SIG-M5 (cell line): Measurements from ENCODE around the gene MS4A1.
"Not testable (repeated sequence)": the region's sequence is repeated elsewhere in the genome, so short reads cannot be mapped to it uniquely, and the experiment has no call there.

Experiments used
- DNase-seq: peaks from one replicate; lab custom pipeline; 2025; lab: John Stamatoyannopoulos, UW

MS4A1 gene

DNA sequence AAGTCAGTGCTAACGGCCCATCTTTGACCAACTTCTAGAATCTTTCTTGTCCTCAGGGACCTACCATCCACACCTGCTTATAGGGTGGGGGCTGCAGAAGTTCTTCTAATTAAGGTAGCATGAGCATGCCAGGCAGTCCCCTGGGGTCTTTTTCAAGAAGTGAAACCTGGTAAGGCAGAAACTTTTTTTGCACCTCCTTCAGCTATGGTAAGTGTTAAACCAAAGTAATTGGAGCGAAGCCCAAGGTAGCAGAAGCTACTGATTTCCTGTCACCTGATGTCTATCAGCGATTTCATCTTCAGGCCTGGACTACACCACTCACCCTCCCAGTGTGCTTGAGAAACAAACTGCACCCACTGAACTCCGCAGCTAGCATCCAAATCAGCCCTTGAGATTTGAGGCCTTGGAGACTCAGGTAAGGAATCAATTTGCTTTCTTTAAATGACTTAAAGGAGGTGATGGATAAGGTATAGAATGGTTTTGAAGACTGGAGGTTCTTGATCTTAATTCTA lies at the start of gene MS4A1:
Gene MS4A1, plus strand, starts transcription at position 317 of the 512 bp plus-strand sequence. CDS start 6,528 bp downstream, outside the sequence.
- no peak for DNase-seq

DNA sequence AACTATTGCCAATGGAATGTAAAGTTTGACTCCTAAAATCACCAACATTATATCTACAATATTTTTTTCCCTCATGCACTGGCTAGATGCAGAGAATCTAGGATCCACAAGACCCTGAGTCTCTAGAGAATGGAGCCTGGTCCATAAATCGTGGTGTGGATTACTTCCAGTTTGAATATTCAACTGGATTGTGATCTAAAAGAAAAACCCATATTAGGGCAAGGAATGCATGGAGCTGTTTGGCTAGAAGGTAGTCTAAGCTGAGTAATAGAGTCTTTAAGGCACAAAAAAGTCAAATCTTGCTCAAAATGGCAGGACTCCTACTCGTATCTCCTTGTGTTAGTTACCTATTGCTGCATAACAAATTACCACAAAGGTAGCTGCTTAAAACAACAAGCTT lies 35.6 kb upstream of the MS4A1 start:
- no peak for DNase-seq

- no peak for DNase-seq
Measured at GRCh38 chr11:60422609-60423008, 33.0 kb upstream of the MS4A1 start.

DNA sequence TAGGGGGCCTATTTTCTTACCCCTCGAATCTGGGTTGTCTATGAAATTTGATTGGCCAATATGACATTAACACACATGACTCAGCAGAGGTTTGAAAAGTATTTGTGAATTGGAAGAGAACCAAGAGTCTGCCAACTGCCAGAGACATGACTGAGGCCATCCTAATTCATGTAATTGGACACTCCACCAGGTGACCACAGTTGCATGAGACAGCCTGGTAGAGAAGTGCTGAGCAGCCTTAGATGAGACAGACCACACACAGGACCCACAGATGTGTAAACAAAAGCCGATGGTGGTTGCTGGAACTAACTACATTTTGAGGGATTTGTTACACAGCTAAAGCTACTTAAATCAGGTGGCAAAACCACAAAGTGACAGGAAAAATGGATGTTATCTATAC lies 27.1 kb upstream of the MS4A1 start:
- DNase-seq, result no peak

DNA sequence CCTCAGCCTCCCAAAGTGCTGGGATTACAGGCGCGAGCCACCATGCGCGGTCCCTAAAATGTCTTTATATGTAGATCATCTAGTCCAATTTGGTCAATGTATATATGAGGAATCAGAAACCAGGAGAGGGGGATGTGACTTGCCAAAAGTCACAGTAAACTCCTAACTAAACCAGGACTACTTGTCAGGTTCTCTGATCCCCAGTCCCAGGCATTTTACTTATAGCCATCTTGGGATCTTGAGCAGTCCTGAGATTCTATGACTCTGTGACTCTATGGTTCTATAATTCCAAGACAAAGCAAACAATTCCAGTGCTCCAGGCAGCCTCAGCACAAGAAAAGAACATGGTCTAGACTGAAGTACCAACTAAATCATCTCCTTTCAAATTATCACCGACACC lies 26.4 kb upstream of the MS4A1 start, which contains the start of gene MS4A5:
Gene MS4A5, plus strand, starts transcription at position 301 of the 400 bp plus-strand sequence. CDS start 103 bp downstream, outside the sequence.
- DNase-seq, result no peak

DNA sequence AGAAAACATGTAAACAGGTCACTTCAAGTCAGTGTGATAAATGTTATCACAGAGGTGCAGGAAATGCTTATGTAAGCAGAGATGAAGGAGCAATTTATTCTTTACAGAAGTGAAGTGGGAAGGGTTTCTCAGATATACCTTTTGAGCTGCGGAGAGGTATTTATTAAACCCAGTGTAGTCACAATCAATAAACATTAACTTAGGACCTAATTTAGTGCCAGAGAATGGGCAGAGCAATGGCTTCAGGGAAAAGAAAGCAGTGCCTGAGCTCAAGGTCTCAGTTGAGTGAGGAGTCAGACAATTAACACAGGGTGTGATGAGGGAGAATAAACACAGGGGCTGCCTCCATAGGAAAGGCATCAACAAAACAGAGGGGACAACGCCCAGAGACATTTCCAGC lies 24.4 kb upstream of the MS4A1 start:
- no peak for DNase-seq

- DNase-seq, result no peak
Measured at GRCh38 chr11:60433401-60433800, 22.2 kb upstream of the MS4A1 start.

GRCh38 chr11:60447070-60447469 lies 8.6 kb upstream of the MS4A1 start:
- no peak for DNase-seq

- DNase-seq, result no peak
Measured at GRCh38 chr11:60447846-60448245, 7.8 kb upstream of the MS4A1 start.

- not testable (repeated sequence) for DNase-seq
Measured at GRCh38 chr11:60451185-60451584, 4.5 kb upstream of the MS4A1 start.

GRCh38 chr11:60454212-60454611 lies 1.4 kb upstream of the MS4A1 start:
- no peak for DNase-seq

- DNase-seq, result no peak
Measured at GRCh38 chr11:60457576-60457975, 1.9 kb downstream of the MS4A1 start.

DNA sequence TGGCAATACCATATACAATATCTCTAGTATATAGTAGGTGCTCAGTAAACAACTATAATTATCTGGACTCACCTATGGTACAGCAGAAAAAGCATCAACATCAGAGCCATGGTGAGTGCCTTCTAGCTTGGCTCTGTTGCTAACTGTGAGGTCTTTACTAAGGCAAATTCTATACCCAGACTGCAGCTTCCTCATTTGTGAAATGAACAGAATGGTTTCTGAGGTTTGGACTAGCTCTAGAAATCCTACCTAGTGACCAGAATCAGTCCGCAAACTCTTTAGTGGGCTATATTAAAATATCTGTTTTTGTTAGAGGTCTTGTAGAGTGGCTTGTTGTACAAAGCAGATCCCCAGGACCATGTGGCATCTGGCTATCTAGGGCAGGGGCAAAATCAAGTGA lies 3.7 kb downstream of the MS4A1 start:
- no peak for DNase-seq

- DNase-seq, result no peak
Measured at GRCh38 chr11:60468829-60469228, 13.2 kb downstream of the MS4A1 start.

DNA sequence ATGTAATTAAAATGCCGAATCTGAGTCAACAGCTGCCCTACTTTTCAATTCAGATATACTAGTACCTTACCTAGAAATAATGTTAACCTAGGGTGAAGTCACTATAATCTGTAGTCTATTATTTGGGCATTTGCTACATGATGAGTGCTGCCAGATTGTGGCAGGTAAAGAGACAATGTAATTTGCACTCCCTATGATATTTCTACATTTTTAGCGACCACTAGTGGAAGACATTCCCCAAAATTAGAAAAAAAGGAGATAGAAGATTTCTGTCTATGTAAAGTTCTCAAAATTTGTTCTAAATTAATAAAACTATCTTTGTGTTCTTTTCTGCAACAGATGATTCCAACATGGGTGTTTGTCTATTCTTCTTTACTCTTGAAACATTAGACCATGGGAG lies 14.1 kb downstream of the MS4A1 start:
- no peak for DNase-seq

DNA sequence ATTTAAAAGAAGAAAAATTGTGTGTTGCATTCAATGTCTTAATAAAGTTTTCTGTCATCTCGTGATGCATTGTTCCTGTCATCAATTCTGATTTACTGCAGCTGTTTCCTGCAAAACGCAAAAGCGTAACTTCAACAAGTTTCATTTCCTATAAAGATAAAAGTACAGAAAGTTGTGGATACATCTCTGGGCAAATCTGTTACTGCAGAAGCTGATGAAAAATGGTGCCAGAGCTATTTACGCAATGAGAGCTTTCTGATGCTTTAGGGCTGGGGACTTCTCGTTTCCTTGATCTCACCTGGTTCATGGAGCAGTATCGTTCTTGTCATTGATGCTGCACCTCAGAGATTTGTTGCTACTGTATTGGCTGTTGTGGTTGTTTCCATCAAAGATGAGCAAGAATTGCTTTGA lies 21.4 kb downstream of the MS4A1 start:
- no peak for DNase-seq

DNA sequence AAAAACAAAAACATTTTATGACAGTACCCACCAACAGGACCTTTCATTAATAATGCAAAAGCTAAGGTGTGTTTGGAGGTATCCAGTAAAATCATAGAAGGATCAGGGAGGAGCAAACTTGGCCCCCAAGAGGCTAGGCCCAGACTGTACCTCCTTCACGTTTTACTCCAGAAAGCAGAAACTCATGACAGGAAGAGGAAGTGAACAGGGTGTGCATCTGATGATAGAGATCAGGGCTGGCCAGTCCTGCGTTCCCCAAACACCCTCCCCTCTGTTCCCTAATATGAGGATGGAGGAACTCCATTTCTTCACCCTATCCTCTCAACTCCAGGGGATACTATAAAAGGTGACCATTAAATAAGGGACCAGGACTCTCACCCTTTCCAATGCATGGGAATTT lies 26.7 kb downstream of the MS4A1 start:
- no peak for DNase-seq

DNA sequence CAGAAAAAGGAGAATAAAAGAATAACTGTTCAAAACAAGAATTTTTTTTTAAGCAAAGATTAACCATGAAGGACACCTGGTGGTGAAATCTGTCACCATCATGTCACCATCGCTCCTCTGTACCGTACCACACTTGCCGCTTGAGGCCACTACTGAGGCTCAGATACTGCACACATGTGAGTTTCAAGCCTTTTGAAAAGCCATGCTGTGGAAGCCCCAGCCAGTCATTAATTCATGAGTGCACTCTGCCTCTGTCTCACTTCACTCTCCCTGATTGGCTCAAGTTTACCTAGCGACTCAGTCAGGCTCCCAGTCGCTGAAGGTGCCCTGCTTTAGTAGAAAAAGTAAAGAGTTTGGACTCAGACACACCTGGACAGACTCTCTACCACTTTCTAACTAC lies 30.3 kb downstream of the MS4A1 start:
- no peak for DNase-seq

- no peak for DNase-seq
Measured at GRCh38 chr11:60492488-60493009, 36.9 kb downstream of the MS4A1 start, which contains the start of gene MS4A12. TSS of gene MS4A12 (plus strand) at chr11:60492778. CDS start at chr11:60497319, 4,541 bp downstream.

DNA sequence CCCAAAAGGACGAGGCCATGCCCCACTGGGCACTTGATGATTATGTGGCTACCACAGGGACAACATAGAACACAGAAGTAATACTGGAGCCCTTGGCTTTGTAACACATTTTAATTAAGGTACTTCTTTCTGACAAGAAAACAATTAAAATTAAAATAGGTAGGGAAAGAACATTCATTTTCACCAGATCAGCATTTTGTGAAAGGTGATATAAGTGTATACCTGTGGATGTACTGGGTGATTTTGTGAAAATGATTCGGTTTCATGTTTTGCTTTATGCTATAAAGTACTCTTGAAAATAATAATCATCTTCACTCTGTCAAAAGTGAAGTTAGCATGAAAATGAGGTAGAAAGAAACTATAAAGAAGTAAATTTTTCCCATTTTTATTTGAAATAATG lies 37.8 kb downstream of the MS4A1 start:
- DNase-seq, result no peak

DNA sequence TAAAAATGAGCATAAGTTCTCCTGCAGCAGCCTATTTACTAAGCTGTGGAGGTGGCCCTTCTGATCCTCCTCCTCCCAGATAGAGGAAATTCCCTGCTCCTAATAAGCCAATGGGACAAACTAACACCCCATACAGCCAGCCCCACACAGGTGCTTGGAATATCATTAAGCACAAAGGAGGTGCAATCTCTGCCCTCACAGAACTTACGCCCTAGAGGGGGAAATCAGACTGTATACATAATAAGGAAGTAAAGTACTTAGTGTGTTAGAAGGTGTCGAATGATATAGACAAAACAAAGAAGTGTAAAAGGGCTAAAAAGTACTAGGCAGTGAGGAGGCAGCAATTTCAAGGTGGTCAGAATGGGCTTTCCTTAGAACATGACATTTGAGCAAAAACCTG lies 42.8 kb downstream of the MS4A1 start:
- DNase-seq, result no peak

- no peak for DNase-seq
Measured at GRCh38 chr11:60498853-60499252, 43.2 kb downstream of the MS4A1 start.

GRCh38 chr11:60500276-60500910 lies 44.7 kb downstream of the MS4A1 start:
- no peak for DNase-seq
